SU-DHL-6 (cell line): ENCODE results near the gene CBFA2T2.

ENCODE experiments used
- CTCF ChIP-seq: fragments of 200-600 bp; sonication (generic); IDR thresholded peaks from one replicate; pipeline ENCODE4 v1.5.1; 2017; ENCODE audit warnings: antibody characterized with exemption, mild to moderate bottlenecking, low read length, moderate library complexity; ENCODE audit not compliant: insufficient read depth, poor library complexity, severe bottlenecking
- EZH2phosphoT487 ChIP-seq: fragments of 200-600 bp; sonication (generic), shearing (Covaris generic); conservative IDR thresholded peaks from 2 replicates; pipeline ENCODE4 v1.6.1; 2018; ENCODE audit warnings: mild to moderate bottlenecking, antibody characterized with exemption, low read length, moderate library complexity, mixed read lengths

DNA sequence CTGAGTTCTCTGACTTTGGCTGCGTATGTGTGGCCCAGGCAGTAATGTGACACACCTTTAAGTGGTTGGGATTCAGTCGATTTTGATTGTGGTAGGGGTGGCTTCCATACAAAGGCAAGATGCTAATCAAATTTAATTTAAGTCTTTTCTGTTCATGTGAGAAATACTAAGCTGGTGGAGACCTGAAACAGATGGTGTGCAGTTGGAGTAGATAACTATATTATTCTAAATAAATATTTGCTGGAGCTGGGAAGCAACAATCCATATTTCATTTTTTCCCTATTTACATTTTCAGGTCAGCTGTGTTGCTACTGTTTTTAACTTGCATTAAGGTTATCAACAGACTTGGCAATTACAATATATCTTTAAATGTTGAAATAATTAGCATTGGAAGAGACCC is 104.8 kb downstream of the CBFA2T2 start:
- TF ChIP-seq CTCF = no peak
- TF ChIP-seq EZH2phosphoT487 = no peak
